GM21447 (cell line): ENCODE results near the gene TWF2.

Experiments used
- ATAC-seq: cut with Tn5 transposase; IDR thresholded peaks from one replicate; pipeline ENCODE4 v1.9.1; 2021; ENCODE audit not compliant: unreplicated experiment

Gene TWF2

DNA sequence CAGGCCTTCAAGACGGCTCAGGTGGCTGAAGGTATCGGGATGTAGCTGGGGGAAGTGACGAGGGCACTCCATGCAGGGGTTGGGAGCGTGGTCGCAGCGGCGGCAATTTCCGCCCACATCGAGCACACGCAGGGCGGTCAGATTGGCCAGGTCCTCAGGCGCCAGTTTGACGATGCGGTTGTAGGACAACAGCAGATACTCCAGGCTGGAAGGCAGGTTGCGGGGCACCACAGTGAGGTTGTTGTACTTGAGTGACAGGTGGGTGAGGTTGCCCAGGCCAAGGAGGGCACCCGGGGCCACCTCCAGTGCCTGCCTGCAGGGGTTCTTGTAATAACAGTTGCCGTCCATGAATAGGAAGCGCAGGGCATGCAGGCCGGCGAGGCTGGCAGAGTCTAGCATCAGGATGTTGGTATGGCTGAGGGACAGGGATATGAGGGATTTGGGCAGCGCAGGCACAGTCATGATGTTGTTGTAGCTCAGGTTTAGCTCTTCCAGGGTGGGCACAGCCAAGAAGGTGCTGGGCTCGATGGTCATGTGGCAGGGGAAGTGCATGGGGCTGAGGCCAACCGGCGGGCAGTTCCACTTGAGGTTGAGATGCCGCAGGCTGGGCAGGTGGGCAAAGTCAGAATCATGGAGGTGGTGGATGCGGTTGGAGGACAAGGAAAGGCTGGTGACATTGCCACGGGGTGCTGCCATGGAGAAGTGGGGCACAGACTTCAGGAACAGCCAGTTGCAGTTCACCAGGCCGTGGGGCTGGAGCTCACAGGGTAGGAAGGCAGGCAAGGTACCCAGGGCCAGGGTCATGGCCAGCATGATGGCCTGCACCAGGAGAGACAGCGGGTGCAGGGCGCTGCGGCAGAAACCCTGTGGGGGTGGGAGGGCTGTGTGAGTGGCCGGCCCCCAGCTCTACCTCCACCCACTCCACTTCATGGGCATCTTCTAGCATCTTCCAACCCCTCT is 15.2 kb downstream of the TWF2 start:
- no peak for ATAC-seq

DNA sequence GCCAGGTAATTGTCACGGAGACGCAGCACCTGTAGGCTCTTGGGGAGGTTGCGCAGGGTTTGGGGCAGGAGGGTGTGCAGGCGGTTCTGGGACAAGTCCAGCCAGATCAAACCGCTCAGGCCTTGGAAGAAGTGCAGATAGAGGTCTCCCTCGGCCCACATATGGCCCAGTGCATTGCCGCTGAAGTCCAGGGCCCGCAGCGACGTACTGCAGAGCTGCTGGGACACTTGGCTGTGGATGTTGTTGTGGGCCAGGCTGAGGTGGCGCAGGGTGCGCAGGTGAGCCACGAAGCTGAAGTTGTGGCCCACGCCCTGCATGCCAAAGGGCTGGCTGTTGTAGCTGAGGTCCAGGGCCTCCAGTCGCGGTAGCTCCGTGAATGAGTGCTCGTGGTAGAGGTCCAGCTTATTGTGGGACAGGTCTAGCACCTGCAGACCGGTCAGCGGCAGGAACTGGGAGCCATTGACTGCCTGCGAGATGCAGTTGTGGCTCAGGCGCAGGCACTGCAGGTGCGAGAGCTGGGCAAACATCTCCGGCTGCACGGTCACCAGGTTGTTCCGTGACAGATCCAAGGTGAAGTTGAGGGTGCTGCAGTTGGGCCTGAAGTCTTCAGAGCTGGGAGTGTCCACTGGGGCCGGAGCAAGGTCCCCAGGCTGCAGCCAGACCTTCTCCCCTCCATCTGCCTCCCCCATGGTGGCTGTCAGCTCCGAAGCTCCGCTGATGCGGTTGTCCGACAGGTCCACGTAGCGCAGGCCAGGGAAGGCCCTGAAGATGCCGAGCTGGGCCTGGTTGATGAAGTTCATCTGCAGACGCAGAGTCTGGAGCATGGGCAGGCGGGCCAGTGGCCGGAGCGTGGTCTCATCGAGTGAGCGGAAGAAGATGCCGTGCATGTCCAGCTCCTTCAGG is 16.4 kb downstream of the TWF2 start:
- no peak for ATAC-seq

DNA sequence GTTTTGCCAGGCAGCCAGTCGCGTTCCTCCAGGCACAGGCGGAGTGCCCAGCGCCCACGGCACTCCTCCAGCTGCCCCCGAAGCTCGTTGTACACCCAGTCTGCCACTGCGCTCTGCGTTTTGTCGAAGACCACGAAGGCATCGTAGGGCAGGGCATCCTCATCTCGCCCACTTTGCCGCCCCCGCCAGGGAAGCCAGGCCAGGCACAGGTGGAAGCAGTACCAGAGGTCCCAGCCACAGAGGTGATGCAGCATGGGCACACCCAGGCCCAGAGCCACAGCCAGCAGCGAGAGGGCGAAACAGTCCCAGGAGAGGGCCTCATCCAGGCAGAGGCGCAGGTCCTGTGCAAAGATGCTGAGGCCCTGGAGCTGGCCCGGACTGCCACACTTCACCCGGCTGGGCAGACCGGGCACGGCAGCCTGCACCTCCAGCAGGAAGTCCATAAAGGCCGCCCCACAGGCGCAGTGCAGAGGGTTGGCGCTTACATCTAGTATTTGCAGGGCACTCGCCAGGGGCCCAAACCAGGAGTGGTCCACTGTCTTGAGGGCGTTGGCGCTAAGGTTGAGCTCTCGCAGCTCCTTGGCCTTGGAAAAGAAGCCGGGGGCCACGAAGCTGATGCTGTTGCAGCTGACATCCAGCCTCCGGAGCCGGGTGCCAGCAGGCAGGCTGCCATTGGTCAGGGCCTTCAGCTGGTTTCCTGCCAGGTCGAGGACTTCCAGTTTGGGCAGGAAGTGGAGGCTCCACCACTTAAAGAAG is 17.2 kb downstream of the TWF2 start:
- no peak for ATAC-seq

DNA sequence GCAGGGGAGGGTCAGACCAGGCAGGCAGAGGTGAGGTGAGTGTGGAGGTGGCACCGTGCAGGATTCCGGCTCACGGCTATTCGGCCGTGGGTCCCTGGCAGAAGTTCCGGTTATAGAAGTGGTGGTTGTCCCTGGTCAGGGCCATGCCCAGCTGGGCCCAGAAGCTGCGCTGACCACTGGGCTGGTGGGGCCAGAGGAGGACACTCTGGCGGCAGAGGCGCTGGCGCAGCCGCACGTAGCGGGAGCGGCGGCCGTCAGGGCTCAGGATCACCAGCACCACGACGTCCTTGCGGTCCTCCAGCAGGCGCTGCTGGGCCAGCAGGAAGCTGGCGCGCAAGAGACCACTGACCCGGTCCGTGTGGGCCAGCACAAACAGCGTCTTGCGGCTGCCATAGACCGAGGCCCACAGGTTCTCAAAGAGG is 17.8 kb downstream of the TWF2 start:
- ATAC-seq = no peak

DNA sequence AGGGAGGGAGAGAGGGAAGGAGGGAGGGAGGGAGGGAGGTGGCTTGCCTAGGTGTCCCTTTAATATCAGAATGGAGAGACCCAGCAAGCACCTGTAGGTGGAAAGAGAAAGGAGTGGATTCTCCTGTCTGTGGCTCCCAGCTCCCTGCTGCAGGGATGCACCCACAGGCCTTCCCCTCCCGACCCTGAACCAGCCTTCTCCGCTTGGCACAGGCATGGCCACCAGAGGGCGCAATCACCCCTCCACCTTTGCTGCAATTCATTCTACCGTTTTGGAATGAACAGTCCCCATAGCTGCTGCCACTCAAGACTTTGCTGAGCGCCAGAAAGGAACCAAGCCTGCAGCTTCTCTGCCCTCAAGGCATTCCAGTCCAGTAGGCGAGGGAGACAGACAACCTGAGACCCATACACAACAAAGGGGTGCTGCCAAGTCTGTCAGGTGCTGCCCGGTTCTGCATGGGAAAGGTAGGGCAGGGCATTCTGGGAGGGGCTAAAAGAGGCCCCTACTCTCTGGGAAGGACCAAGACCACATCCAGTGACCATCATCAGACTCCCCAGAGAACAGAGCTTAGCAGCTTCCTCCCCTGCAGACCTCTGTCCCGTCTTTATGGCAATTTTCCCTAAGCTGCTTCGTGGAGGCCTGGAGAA is 18.5 kb downstream of the TWF2 start:
- no peak for ATAC-seq

DNA sequence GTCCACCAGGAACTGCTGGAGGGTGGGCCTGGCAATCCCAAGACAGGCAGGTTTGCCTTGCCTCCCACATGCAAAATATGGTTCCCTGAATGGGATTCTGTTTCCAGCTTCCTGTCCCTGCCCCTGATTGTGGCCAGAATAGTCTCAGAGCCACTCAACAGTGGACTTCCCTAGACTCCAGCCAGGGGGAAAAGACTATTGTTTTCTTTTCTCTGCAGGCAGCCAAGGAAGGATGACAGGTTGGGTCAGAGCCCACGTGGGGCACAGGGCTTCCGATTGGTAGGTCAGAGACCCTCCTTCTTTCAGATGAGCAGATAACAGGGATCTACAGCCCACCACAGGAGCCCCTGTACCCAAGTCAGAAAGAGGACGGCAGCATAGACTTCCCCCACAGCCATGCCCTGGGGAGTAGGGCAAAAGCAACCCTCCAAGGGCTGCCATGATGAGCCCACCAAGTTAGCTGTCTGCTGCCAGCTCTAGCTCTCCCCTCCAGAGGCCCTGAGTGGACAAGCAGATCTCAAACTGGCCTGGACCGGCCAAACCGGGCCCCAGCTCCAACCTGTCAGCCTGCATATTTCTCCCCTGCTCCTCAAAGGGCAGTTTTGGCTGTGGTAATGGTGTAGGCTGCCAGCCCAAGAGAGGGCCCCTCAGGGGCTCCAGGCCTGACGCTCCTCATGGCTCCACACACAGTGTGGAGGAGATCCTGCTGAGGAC is 19.9 kb downstream of the TWF2 start:
- ATAC-seq = no peak

DNA sequence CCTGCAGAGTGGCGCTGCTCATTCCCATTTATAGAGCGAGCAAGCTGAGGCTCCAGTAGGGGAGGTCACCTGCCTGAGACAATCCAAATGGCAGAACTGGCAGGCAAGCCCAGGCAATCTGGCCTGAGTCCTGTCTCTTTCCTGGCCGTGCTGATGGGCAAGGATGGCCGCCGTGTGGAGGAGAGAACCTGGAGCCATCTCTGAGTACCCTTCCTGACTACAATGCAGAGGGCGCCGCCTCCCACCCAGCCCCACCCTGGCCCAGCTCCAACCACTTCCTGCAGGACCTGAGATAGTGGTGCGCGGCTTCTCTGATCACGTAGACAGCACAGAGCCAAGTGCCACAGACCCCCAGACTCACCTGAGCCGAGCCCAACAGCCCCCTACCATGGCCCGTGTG is 20.5 kb downstream of the TWF2 start:
- ATAC-seq = no peak

DNA sequence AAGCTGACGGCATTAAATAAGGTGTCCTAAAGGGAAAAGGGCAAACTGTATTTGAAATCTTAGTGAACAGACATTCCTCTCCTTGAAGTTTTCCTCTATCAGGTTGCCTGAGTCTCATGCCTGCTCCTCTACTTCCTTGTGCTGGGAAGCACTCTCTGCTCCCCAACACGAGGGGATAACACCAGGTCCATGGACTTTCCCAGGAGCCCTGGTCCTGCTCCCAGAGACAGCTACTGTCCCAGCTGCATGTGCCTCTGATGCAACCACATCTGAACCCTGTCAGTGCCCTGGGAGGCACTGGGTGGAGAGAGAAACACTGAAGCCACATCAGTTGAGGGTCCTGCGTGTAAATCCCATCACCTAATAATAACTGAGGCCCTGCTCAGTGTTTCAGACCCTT is 20.9 kb downstream of the TWF2 start:
- no peak for ATAC-seq

DNA sequence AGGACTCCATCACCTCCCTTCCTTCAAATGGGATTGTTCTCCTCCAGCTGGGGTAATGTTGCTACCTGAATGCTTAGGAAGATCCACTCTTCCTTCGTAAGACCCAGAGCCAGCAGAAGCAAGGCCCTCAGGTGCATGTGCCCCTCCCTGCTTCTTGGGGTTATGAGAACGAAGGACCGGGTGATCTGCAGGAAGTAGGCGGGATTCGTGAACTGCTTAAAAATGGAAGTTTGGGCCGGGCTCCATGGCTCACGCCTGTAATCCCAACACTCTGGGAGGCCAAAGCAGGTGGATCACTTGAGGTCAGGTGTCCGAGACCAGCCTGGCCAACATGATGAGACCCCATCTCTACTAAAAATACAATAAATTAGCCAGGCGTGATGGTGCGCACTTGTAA is 21.6 kb downstream of the TWF2 start:
- no peak for ATAC-seq

DNA sequence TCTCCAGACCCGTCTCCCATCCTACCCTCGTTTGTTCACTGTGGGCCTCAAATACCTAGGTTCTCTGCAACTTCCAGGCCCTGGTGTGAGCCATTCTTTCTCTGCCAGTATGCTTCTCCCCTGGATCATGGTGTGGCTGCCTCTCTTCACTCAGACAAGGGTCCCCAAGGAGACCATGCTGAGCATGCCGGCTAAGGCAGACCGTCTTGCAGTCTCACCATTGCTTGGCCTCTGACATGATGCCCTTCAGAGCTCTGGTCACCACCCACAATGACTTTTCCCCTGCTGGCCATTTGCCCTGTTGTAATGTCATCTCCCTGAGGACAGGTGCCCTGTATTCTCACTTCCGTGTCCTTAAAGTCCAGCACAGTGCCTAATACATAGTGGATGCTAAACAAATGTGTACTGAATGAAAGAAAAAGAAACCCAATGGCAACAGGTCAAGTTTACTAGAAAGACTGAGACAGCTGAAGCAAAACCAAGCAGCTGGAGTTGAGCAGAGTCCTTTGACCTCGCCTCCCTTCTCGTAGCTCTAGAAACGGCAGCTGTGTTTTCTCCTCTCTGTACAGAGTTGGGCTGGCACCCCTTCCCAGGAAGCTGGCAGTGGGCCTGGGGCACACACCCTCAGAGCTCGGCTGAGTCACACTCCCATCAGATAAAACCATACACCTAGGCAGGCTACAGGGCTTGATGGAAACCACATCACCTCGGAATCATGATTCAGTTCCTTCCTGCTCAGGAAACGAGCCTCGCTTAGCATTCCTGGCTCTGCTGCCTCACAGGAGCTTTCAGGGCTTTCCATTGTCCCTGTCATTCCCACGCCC is 22.2 kb downstream of the TWF2 start:
- no peak for ATAC-seq

DNA sequence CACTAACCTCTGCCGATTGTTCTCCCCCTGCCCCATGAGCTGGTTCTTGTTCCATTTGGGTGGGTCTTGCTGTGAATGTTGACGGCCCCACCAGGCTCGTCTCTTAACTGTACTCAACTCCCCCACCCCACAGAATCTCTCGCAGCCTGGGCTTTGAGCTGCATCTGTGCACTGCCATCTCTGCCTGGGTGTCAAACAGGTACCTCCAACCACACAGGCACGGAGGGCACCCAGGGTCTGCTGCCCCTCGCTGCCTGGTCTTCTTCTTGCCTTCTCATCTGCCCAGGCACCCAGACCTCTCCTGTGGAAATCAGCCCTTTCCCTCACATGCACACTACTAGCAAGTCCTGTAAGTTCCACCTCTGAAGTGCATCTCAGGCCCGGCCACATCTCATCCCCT is 23.6 kb downstream of the TWF2 start:
- ATAC-seq = no peak

DNA sequence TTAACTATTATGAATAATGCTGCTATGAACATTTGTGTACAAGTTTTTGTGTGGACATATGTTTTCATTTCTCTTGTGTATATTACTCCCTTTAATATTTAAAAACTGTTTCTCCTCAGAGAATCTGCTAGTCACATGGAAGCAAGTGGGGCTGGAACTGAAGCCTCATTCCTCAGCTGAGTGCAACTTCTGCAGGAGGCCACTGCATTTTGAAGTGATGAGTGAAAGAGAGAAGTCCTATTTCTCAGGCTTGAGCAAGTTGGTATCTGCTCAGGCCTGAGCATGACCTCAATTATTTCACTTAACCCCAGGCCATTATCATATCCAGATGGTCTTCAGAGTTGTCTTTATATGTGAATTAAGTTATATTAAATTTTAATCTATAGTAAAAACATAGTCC is 25.1 kb downstream of the TWF2 start:
- no peak for ATAC-seq

DNA sequence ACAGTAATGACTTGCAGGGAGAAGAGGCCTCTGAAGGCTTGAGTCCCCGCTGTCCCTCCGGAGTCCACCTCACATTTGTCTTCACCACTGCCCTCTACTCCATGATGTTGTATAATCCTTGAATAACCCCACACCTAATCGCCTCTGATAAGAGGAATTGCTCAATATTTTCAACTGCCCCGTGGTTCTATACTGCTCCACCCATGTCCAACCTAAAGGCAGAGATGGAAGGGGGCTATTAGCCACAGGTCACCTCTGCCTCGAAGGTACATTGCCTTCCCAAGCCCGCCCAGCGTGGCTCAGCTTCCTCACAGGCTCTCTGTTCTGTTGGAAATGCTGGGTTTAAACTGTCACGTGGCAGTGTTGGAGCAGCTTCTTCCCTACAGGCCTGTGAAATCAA is 26.0 kb downstream of the TWF2 start:
- no peak for ATAC-seq

DNA sequence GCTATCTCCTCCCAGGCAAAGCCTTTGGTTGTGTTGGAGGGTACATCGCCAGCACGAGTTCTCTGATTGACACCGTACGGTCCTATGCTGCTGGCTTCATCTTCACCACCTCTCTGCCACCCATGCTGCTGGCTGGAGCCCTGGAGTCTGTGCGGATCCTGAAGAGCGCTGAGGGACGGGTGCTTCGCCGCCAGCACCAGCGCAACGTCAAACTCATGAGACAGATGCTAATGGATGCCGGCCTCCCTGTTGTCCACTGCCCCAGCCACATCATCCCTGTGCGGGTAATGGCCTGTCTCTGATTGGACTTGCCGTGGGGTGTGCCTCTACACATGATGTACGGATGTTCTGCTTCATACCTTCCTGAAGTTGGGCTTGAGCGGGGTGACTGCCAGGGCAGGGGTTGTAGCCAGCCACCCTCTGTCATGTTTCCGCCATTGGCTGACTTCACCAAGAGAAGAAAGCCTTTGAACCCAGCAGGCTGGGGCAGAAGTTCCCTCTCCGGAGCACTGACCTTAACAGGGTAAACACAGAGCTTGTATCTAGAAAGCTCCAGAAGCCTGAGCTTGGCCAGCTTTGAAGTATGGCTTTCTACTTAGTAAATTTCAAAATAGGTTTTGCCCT is 27.6 kb downstream of the TWF2 start:
- ATAC-seq = no peak

DNA sequence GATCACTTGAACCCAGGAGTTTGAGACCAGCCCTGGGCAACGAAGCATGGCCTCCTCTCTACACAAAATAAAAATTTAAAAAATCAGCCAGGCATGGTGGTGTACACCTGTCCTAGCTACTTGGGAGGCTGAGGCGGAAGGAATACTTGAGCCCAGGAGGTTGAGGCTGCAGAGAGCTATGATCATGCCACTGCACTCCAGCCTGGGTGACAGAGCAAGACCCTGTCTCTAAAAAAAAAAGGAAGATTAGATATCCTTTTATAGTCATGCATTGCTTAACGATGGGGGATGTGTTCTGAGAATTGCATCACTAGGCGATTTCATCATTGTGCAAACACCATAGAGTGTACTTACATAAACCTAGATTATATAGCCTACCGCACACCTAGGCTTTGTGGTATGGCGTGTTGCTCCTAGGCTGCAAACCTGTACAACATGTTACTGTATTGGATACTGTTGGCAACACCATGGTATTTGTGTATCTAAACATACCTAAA is 28.4 kb downstream of the TWF2 start:
- no peak for ATAC-seq

DNA sequence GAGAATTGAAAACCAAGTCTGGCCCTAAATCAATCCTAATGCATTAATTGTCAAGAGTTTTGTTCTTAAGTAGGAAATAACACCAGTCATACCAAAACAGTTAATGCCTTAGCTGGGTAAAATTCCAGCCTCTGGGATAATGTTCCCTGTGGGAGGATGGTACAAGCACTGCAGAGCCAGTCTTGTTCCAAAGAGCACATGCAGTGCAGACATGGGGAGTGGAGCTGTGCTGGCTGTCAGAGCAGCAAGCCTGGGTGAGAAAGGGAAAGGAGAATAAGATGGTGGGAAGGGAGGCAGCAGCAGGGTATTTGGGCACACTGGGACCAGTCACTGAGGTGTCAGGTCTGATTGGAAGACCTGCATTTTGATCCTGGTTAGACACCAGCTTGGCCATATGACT is 28.9 kb downstream of the TWF2 start:
- no peak for ATAC-seq

DNA sequence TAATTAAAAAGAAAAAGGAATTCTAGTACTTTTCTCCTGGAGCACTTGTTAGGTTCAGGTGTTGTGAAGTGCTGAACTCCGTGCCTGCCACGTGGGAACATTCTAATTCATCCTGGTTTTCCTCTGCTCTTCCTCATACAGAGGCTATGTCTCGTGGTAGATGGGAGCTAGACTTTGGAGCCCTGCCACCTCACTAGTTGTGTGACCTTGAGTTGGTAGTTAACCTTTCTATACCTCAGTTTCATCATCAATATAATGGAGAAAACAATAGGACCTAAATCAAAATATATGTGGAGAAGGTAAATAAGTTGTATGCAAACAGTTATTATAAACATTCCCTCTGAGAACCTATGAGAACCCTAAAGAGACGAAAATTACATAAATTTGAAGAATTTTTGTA is 30.4 kb downstream of the TWF2 start:
- ATAC-seq = no peak

DNA sequence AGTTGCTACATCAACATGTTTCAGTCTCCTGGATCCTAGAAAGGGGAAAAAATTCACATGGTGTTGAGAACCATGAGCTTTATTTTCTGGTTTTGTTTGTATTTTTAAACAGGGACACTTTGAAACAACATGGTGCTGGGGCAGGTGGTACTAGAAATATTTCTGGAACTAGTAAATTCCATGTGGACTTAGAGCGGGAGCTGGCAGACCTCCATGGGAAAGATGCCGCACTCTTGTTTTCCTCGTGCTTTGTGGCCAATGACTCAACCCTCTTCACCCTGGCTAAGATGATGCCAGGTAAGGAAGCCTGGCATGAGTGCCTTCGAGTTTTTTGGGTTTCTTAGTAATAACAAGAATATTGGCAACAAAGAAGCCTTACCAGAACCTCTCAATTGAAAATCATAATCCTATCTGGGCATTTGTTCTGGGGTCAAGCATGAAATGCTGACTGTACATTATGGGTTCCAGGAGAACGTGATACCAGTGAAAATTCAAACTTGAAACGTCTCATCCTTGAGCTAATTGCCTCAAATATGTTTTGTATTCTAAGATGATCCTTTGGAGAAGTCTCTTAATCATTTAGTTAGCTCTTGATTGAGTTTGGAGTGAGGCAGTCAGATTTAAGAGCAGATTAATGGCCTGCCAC is 33.1 kb downstream of the TWF2 start:
- ATAC-seq = no peak
